Neuronal stem cell (in vitro differentiated cells): Measurements from ENCODE around the gene MECP2.
A peak's percentile ranks its signal among the peaks of the same experiment; 100 is the strongest.

Source experiments
- DNase-seq: peaks from one replicate; pipeline ENCODE4 v3.0.0-alpha.2; 2013; ENCODE audit warnings: low spot score
- H2AFZ ChIP-seq: one replicate; pipeline ENCODE4 v1.6.1; 2013; ENCODE audit warnings: mild to moderate bottlenecking, low read length, inconsistent platforms
- H2AK5ac ChIP-seq: 2 replicates; pipeline ENCODE4 v1.6.1; 2013; ENCODE audit warnings: low read depth, mild to moderate bottlenecking, inconsistent platforms, low read length, moderate library complexity, mixed read lengths
- H2BK120ac ChIP-seq: 2 replicates; pipeline ENCODE4 v1.6.1; 2013; ENCODE audit warnings: low read depth, mild to moderate bottlenecking, inconsistent platforms, low read length, moderate library complexity, mixed read lengths
- H2BK12ac ChIP-seq: one replicate; pipeline ENCODE4 v1.6.1; 2013; ENCODE audit warnings: low read length, inconsistent platforms
- H2BK15ac ChIP-seq: 2 replicates; pipeline ENCODE4 v1.6.1; 2013; ENCODE audit warnings: mild to moderate bottlenecking, low read length, inconsistent platforms, mixed read lengths
- H2BK5ac ChIP-seq: one replicate; pipeline ENCODE4 v1.6.1; 2013; ENCODE audit warnings: inconsistent platforms, mild to moderate bottlenecking, low read length, moderate library complexity
- H3K14ac ChIP-seq: one replicate; pipeline ENCODE4 v1.6.1; 2013; ENCODE audit warnings: low read length, inconsistent platforms
- H3K18ac ChIP-seq: 2 replicates; pipeline ENCODE4 v1.6.1; 2013; ENCODE audit warnings: low read length, inconsistent platforms
- H3K23ac ChIP-seq: 2 replicates; pipeline ENCODE4 v1.6.1; 2013; ENCODE audit warnings: low read depth, mild to moderate bottlenecking, mixed read lengths, low read length, inconsistent platforms; ENCODE audit not compliant: poor library complexity
- H3K27ac ChIP-seq: replicated peaks from 3 replicates; pipeline ENCODE4 v1.5.1; 2013; ENCODE audit warnings: low read length, inconsistent platforms
- H3K27me3 ChIP-seq, 3 experiments: 2 replicates each; pipeline ENCODE4 v1.6.1; 2013; ENCODE audit warnings: low read length in 3 of 3, mild to moderate bottlenecking in 2 of 3, inconsistent platforms in 1 of 3, low read depth in 1 of 3, mixed read lengths in 1 of 3, moderate library complexity in 1 of 3; ENCODE audit not compliant: control insufficient read depth in 3 of 3, insufficient read depth in 3 of 3
- H3K36me3 ChIP-seq, 2 donors: replicated peaks in 1 of 2; 2 replicates each; pipeline ENCODE4 v1.6.1; 2013; ENCODE audit warnings: low read length in 2 of 2; ENCODE audit not compliant: control insufficient read depth in 2 of 2, insufficient read depth in 2 of 2
- H3K4ac ChIP-seq: 2 replicates; pipeline ENCODE4 v1.6.1; 2013; ENCODE audit warnings: inconsistent platforms, mild to moderate bottlenecking, low read length, moderate library complexity
- H3K4me1 ChIP-seq, 2 donors: 1 replicate in 1 of 2; 2 replicates in 1 of 2; pipeline ENCODE4 v1.6.1; 2013; ENCODE audit warnings: low read length in 2 of 2, low read depth in 1 of 2; ENCODE audit not compliant: control insufficient read depth in 2 of 2, insufficient read depth in 1 of 2
- H3K4me2 ChIP-seq: one replicate; pipeline ENCODE4 v1.6.1; 2013; ENCODE audit warnings: mild to moderate bottlenecking, low read length, inconsistent platforms; ENCODE audit not compliant: insufficient read depth, poor library complexity, severe bottlenecking
- H3K4me3 ChIP-seq, 2 donors: 2 replicates each; pipeline ENCODE4 v1.5.1; 2013; ENCODE audit warnings: low read length in 2 of 2, mild to moderate bottlenecking in 2 of 2, inconsistent platforms in 1 of 2, moderate library complexity in 1 of 2
- H3K79me1 ChIP-seq: one replicate; pipeline ENCODE4 v1.6.1; 2013; ENCODE audit warnings: low read depth, mild to moderate bottlenecking, inconsistent platforms, low read length, moderate library complexity
- H3K9ac ChIP-seq: one replicate; pipeline ENCODE4 v1.6.1; 2013; ENCODE audit warnings: mild to moderate bottlenecking, low read depth, low read length, inconsistent platforms; ENCODE audit not compliant: poor library complexity
- H3K9me3 ChIP-seq, 2 donors: replicated peaks in 1 of 2; 2 replicates each; pipeline versions ENCODE3 to v1.6.1; 2013; ENCODE audit warnings: low read length in 2 of 2, mild to moderate bottlenecking in 2 of 2, inconsistent platforms in 1 of 2, low read depth in 1 of 2, mixed read lengths in 1 of 2, moderate library complexity in 1 of 2; ENCODE audit not compliant: control insufficient read depth in 2 of 2, insufficient read depth in 1 of 2
- H4K8ac ChIP-seq: one replicate; pipeline ENCODE4 v1.6.1; 2013; ENCODE audit warnings: low read depth, mild to moderate bottlenecking, inconsistent platforms, low read length, moderate library complexity
- H4K91ac ChIP-seq: one replicate; pipeline ENCODE4 v1.6.1; 2013; ENCODE audit warnings: low read length, low read depth, mild to moderate bottlenecking, inconsistent platforms; ENCODE audit not compliant: poor library complexity
- WGBS, 2 donors: extraction: QIAGEN DNeasy Blood & Tissue Kit; methylation state at CpG; one replicate each; pipeline ENCODE4 v1.1.7; 2013; ENCODE audit warnings: missing lambda C conversion rate in 2 of 2, mixed read lengths in 1 of 2; ENCODE audit not compliant: insufficient read length in 2 of 2, insufficient replicate concordance in 1 of 2; ENCODE audit errors: extremely low coverage in 2 of 2; 5-methylcytosine and 5-hydroxymethylcytosine counted together

The MECP2 gene

DNA sequence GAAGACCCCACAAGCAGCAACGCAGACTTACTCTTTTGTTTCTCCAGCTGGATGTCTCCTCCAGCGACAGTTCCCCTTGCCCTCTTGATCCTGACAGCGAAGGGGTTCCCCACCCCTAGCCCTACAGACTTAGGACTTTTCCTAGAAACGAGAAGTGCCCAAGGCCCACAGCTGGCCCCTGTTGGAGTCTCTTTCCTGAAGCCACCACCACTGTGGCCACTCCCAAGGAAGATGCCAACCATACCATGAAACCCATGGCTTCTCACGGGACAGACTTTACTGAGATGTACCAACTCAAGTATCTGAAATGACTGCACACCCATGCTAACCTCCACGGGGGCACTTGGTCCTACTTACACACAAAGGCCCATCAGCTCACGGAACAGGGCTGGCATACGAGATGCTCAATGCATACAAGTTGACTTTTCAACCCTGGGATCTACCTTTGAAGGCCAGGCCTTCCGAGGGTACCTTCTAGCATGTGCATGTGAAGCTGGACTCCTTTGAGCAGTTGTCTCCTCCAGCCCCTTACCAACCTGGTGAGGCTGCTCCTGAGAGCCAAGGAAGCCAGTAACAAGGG lies 76.9 kb downstream of the MECP2 start:
- no CpG with 5 or more reads among the region's 9 CpGs for WGBS, 2 donors
- Histone ChIP-seq H3K27ac (peak overlapping the region; percentile 59), H3K14ac (no peak overlapping the region), H3K9me3 (no peaks in the 10 kb centered on the region), H4K8ac (peak overlapping the region; percentile 3), H4K91ac (no peak overlapping the region), H2BK12ac (no peak overlapping the region), H3K4me1 (peaks cover 7 to 16% of the 10 kb centered on the region in 2 donors), H2BK15ac (no peak overlapping the region), H3K79me1 (peaks cover 12% of the 10 kb centered on the region), H3K27me3 (peaks cover 0 to 49% (median 0%) of the 10 kb centered on the region in 3 experiments), H3K4me2 (peak overlapping the region; percentile 54), H3K9ac (peak overlapping the region; percentile 84), H2AK5ac (no peak overlapping the region), H3K36me3 (peaks cover 0 to 30% of the 10 kb centered on the region in 2 donors), H3K4ac (no peak overlapping the region), H3K4me3 (peak overlapping the region in 1 of 2 donors; percentile 59), H2BK120ac (no peak overlapping the region), H2AFZ (no peak overlapping the region), H3K18ac (peak overlapping the region; percentile 81), H3K23ac (no peak overlapping the region), H2BK5ac (no peak overlapping the region)
- no peak for DNase-seq

DNA sequence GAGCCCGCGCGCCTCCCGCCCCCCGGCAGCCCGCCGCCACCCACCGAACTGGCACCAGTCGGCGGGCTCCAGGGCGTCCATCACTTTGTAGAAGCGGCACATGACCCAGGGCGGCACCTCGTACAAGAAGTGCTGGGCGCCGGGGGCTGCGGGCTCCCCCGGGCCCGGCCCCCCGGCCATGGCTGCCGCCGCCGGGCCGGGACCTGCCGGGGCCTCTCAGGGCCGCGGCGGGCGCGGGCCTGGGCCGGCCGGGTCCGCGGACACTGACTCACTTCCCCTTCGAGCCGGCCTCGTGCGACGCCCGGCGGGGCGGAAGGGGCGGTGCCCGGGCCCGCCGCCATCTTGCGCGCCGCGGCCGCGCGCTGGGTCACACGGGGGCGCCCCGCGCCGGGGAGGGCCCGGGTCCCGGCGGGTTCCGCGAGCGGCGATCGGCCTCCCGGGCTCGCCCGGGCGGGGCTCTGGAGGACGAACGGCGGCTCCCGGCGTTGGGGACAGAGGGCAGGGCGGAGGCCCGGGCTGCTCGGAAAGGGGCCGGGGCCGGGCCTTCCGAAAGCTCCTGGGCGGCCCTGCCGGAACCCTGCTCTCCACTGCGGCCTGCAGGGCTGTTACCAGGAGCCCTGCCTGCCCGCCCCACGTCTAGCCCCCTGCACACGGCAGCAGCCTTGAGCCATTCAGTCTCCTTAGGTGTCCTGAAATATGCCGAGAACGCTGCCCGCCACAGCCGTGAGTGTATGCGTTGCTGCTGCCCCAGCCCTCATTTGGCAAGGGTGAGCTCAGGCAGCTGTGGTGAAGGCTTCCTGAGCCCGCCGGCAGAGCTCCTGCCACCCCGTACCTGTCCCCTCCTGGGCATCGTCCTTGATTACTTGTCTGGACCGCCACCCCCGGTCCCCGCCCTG lies 77.6 kb downstream of the MECP2 start, which contains the start of gene IRAK1:
Gene IRAK1, minus strand, starts transcription at position 270 of the 896 bp plus-strand sequence. Its CDS starts 90 bp downstream, at position 180.
- H4K91ac ChIP-seq = no peak within 1 kb of the TSS

DNA sequence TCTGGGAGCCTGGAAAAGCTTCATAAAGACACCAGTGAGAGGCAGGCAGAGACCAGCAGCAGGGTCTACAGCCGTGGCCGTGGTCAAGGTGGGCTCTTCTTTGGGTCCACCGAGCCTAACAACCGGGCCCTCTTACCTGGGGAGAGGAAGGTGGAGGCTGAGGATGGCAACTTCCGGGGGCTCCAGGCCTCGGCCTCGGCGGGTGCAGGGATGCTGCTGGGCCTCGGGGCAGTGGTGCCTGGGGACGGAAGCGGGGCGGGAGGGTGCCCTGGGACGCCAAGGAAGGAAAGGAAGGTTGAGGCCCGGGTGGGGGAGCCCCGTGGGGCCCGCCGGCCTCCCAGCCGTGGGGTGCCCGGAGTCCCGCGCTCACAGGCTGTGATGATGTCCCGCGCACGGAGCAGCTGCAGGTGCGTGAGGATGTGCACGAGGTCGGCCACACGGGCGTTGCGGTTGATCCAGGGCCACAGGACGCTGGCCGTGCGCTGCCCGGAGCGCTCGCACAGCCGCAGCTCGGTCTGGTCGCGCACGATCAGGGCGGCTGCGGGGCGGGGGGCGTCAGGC lies 78.4 kb downstream of the MECP2 start:
- Histone ChIP-seq H3K36me3 (peaks cover 0 to 33% of the 10 kb centered on the region in 2 donors), H2BK5ac (no peak overlapping the region), H3K23ac (no peak overlapping the region), H3K27ac (no peak overlapping the region), H3K27me3 (peaks cover 0 to 43% (median 0%) of the 10 kb centered on the region in 3 experiments), H4K91ac (no peak overlapping the region), H3K4me2 (peak overlapping the region; percentile 54), H3K4me1 (peaks cover 7 to 16% of the 10 kb centered on the region in 2 donors), H2BK15ac (no peak overlapping the region), H3K14ac (peak overlapping the region; percentile 97), H4K8ac (no peak overlapping the region), H2AK5ac (no peak overlapping the region), H2AFZ (peak overlapping the region; percentile 66), H2BK12ac (no peak overlapping the region), H2BK120ac (no peak overlapping the region), H3K18ac (peak overlapping the region; percentile 85), H3K9ac (peak overlapping the region; percentile 84), H3K79me1 (peaks cover 11% of the 10 kb centered on the region), H3K9me3 (no peaks in the 10 kb centered on the region), H3K4me3 (peak overlapping the region; percentile 59 to 74), H3K4ac (no peak overlapping the region)
- DNase-seq = no peak
- no CpG with 5 or more reads among the region's 45 CpGs for WGBS, 2 donors

More for the DNA sequence above, 77.6 kb downstream of the MECP2 start, which contains the start of gene IRAK1:
- H3K4me2 ChIP-seq = peak within 1 kb of the TSS; percentile 54
- peak within 1 kb of the TSS; percentile 85 for H3K18ac ChIP-seq
- H4K8ac ChIP-seq = peak within 1 kb of the TSS; percentile 3
- peak within 1 kb of the TSS; percentile 84 for H3K9ac ChIP-seq
- peaks cover 0 to 49% (median 0%) of the 10 kb centered on the region in 3 experiments for H3K27me3 ChIP-seq
- peak; percentile 27 for DNase-seq
- no peaks in the 10 kb centered on the region for H3K9me3 ChIP-seq
- no peak within 1 kb of the TSS for H2BK12ac ChIP-seq
- peaks cover 11% of the 10 kb centered on the region for H3K79me1 ChIP-seq
- peaks cover 0 to 33% of the 10 kb centered on the region in 2 donors for H3K36me3 ChIP-seq
- H3K14ac ChIP-seq = peak within 1 kb of the TSS; percentile 97
- no peak within 1 kb of the TSS for H3K4ac ChIP-seq
- peaks cover 7 to 16% of the 10 kb centered on the region in 2 donors for H3K4me1 ChIP-seq
- peak within 1 kb of the TSS; percentile 59 to 76 for H3K4me3 ChIP-seq
- H2BK15ac ChIP-seq = no peak within 1 kb of the TSS
- no CpG with 5 or more reads among the region's 99 CpGs for WGBS, 2 donors
- no peak within 1 kb of the TSS for H3K23ac ChIP-seq
- peak within 1 kb of the TSS; percentile 59 for H3K27ac ChIP-seq
- no peak within 1 kb of the TSS for H2BK120ac ChIP-seq
- no peak within 1 kb of the TSS for H2BK5ac ChIP-seq
- peak within 1 kb of the TSS; percentile 66 for H2AFZ ChIP-seq
- H2AK5ac ChIP-seq = peak within 1 kb of the TSS; percentile 61
